Adipose tissue (tissue), 3 donors: Measurements from ENCODE around the gene HOMER3. TPM values are rescaled to one million over a fixed set of nuclear protein-coding genes. Genes with fewer than 3 reads are reported as not detected.
"Not testable (repeated sequence)": the region's sequence is repeated elsewhere in the genome, so short reads cannot be mapped to it uniquely, and the experiment has no call there.

Source experiments
- H3K27ac ChIP-seq: one replicate; pipeline ENCODE4 v1.5.1; 2013; ENCODE audit warnings: low read depth, low read length
- WGBS, 3 donors: extraction: QIAGEN DNeasy Blood & Tissue Kit; methylation state at CpG; one replicate each; pipeline ENCODE4 v1.1.7; 2013; 5-methylcytosine and 5-hydroxymethylcytosine counted together
- polyA plus RNA-seq, 3 donors: library from polyadenylated mRNA; stranded (reverse); fragments of 200-250 nt; gene quantifications; one replicate each; pipeline ENCODE4 v1.2.3, GENCODE V29; 2013
- donor health status: healthy with polysubstance abuse.
- donor health status: Bipolar disorder and iron deficiency.
- donor health status: healthy.

The HOMER3 gene
- polyA plus RNA-seq, 3 donors: 5.7 to 44.3 (median 16.3) TPM

GRCh38 chr19:18961767-18962620 lies 21.0 kb upstream of the HOMER3 start:
- H3K27ac ChIP-seq: no peak overlapping the region
- 21 to 26% (median 25%) methylated on average over 26 of the region's 26 CpGs for WGBS, 3 donors

DNA sequence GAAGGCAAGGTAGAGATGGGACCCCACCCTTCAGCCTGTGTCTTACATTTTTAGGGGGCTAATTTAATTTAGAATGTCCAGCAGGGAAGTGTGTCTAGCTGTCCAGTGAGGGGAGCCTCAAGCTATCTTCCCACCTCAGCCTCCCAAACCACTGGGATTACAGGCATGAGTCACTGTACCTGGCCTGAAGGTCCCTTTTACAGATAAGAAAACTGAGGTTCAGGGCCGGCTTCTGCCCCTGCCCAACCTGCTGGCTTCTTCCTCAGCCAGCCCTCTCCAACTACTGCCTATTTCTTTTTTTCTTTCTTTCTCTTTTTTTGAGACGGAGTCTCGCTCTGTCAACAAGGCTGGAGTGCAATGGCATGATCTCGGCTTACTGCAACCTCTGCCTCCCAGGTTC lies 19.4 kb upstream of the HOMER3 start:
- H3K27ac ChIP-seq: no peak overlapping the region
- WGBS, 3 donors: 86 to 91% (median 89%) methylated on average over 4 of the region's 4 CpGs

DNA sequence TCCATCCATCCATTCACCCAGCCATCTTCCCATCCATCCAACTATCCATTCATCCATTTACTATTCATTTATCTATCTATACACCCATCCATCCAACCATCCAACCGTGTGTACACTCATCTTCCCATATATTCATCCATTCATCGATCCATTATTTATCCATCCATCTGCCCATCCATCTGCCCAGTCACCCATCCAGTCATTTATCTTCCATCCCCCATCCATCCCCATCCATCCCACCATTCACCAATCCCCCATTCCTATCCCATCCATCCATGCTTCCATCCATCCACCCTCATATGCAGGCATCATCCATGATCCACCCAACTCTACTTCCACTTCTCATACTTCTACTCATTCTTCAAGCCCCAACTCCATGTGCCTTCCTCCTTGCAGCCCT lies 14.0 kb upstream of the HOMER3 start:
- H3K27ac ChIP-seq: no peak overlapping the region
- 95 to 98% (median 96%) methylated on average over 2 of the region's 2 CpGs for WGBS, 3 donors

GRCh38 chr19:18954094-18954493 lies 13.1 kb upstream of the HOMER3 start:
- H3K27ac ChIP-seq: no peak overlapping the region
- 81 to 93% (median 87%) methylated on average over 3 of the region's 3 CpGs for WGBS, 3 donors

DNA sequence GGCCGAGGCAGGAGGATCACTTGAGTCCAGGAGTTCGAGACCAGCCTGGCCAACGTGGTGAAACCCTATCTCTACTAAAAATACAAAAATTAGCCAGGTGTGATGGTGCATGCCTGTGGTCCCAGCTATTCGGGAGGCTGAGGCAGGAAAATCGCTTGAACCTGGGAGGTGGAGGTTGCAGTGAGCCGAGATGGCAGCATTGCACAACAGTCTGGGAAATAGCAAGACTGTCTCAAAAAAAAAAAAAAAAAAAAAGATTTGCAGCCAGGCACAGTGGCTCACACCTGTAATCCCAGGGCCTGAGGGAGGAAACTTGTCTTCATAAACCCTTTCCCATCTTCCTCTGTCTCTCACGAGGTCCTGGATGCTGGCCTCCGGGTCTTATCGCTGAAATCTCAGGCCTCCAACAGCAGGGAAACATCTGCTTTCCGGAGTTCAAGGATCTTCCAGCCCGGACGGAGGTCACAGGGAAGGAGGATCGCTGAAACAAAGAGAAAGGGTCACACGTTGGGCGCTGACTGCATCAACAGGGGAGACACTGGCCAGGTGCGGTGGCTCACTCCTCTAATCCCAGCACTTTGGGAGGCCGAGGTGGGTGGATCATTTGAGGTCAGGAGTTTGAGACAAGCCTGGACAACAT lies 11.5 kb upstream of the HOMER3 start:
- WGBS, 3 donors: 45 to 59% (median 46%) methylated on average over 17 of the region's 17 CpGs
- H3K27ac ChIP-seq: not testable (repeated sequence)

DNA sequence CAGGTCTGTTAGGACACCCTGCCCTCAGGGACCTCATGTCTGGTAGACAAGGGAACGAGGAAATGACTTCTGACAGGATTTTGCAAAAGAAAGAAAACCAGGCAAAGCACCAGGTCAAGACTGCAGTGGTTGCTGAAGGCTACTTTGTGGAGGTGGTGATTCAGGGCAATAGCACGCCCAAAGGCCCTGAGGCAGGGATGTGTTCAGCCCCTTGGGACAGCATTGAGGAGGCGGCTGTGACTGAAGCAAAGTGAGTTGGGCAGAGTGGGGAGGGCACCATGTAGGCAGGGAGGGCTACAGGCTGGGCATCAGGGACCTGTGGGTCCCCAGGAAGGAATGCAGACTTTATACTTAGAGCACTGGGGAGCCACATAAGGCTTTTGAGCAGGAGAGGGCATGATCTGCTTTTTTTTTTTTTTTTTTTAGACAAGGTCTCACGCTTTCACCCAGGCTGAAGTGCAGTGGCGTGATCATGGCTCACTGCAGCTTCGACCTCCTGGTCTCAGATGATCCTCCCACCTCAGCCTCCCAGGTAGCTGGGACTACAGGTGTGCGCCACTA lies 10.8 kb upstream of the HOMER3 start:
- no peak overlapping the region for H3K27ac ChIP-seq
- 85 to 87% (median 86%) methylated on average over 7 of the region's 7 CpGs for WGBS, 3 donors

GRCh38 chr19:18949858-18950257 lies 8.8 kb upstream of the HOMER3 start:
- 87 to 97% (median 93%) methylated on average over 3 of the region's 3 CpGs for WGBS, 3 donors

DNA sequence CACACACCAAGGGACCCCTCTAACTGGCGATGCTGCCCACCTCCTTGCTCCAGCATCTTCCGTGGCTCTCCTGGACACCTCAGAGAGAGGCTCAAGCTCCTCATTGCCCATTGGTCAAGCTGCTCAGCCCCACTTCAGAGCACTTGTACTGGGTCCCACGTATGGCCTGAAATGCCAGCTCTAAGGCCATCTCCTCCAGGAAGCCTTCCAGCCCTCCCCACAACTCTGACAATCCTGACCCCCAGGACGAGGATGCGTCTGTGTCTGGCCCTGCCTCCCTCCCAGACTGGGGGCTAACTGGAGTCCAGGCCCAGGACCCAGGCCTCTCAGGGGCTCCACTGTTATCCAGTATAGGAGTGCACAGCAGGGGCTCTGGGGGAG lies 7.9 kb upstream of the HOMER3 start:
- H3K27ac ChIP-seq: no peak overlapping the region
- 71 to 88% (median 88%) methylated on average over 5 of the region's 5 CpGs for WGBS, 3 donors

More at GRCh38 chr19:18949858-18950257, 8.8 kb upstream of the HOMER3 start:
- no peak overlapping the region for H3K27ac ChIP-seq

GRCh38 chr19:18948075-18948975 lies 7.3 kb upstream of the HOMER3 start:
- WGBS, 3 donors: 68 to 82% (median 79%) methylated on average over 13 to 15 of the region's 15 CpGs
- H3K27ac ChIP-seq: no peak overlapping the region

DNA sequence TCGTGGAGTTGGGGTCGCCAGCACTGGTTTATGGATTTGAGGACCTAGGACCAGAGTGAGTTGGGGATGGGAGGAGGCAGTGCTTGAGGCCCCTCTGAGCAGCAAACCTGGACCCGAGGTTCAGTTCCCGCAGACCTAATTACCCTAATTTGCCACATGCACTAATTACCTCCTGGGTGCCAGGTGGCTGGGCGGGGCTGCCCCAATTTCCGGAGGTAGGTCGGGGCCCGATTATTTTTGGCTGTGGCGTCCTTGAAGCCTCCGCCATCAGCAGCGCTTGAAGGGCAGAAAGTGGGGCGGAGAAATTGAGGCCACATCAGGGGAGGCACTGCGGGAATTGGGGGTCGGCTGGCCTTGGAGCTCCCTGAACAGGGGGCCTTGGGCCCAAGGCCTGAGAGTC lies 5.9 kb upstream of the HOMER3 start:
- H3K27ac ChIP-seq: no peak overlapping the region
- 66 to 87% (median 81%) methylated on average over 14 of the region's 14 CpGs for WGBS, 3 donors

- no peak overlapping the region for H3K27ac ChIP-seq
These were observed 5.3 kb upstream of the HOMER3 start for GRCh38 chr19:18946335-18946734.

GRCh38 chr19:18945297-18945696 lies 4.3 kb upstream of the HOMER3 start:
- H3K27ac ChIP-seq: no peak overlapping the region
- 76 to 90% (median 88%) methylated on average over 9 of the region's 9 CpGs for WGBS, 3 donors

GRCh38 chr19:18943465-18943864 lies 2.4 kb upstream of the HOMER3 start:
- no peak overlapping the region for H3K27ac ChIP-seq
- WGBS, 3 donors: 73 to 88% (median 88%) methylated on average over 4 of the region's 4 CpGs

- WGBS, 3 donors: 83 to 93% (median 91%) methylated on average over 6 of the region's 6 CpGs
- H3K27ac ChIP-seq: no peak overlapping the region
These were observed 1.7 kb upstream of the HOMER3 start for GRCh38 chr19:18942692-18943091.

DNA sequence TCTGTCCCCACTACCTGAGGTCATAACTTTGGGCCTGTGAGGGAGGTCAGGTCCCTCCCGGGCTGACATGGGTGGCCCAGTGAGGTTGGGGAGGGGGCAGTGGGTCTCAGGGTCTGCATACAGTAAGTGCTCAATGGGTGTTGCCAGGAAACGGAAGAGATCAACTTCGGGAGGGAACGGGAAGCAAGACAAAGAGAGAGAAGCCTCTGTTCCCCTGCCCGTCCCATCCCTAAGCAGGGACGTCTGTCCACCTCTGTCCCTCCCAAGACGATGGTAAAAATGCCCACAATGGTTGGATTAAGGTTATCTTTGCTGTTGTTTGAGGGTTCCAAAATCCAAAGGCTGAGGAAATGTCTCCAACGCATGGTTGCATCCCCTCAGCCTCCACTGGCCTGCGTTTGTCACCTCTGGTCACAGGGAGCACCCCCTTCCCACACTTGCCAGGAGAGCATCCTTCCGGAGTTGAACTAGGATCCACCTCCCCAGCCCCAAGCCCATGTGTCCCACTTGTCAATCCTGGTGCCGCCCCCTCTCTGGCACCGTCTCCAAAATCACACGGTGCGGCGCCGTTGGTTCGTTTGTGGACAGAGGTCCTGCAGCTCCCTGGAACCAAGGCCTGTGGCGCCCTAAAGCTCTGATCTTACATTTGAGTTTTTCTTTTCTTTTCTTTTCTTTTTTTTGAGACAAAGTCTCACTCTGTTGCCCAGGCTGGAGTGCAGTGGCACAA lies 774 bp upstream of the HOMER3 start:
- no peak overlapping the region for H3K27ac ChIP-seq
- 58 to 70% (median 63%) methylated on average over 18 of the region's 18 CpGs for WGBS, 3 donors

DNA sequence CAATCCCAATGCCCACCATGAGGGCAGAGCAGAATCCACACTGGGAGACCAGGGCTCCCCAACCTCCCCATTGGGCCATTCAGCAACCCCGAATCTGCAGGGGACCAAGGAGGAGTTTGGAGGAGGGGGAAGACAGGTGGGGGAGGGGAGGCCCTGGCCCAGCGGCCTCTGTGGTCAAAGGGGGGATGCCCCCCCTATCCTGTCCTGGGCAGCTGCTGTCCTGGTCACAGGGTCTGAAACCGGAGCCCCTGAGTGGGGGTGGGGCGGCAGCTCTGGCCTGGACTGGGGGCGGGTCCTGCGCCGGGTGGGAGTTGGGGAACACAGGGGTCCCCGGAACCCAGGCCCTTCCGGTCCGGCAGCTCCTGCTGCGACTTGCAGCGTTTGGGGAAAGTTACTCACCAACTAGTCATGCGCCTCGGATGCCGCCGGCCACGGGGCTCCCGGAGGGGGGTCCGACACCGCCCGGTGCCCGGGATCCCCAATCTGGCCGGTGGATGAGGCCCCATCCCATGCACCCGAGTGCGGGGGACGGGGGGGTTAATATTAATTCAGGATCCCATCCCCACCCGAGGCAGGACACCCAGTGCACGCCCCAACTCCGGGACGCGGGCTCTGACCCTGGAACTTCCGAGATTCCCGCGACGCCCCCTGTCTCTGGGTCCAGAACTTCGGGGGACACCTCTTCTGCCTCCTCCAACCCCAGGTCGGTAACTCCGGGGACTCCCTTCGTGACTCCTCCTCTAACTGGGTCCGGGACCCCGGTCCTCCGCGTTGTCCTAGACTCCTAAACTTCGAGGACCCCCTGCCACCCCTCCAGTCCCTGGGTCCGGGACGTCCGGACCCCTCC lies 872 bp downstream of the HOMER3 start:
- 1 to 4% (median 2%) methylated on average over 42 to 47 of the region's 47 CpGs for WGBS, 3 donors
- H3K27ac ChIP-seq: no peak overlapping the region

DNA sequence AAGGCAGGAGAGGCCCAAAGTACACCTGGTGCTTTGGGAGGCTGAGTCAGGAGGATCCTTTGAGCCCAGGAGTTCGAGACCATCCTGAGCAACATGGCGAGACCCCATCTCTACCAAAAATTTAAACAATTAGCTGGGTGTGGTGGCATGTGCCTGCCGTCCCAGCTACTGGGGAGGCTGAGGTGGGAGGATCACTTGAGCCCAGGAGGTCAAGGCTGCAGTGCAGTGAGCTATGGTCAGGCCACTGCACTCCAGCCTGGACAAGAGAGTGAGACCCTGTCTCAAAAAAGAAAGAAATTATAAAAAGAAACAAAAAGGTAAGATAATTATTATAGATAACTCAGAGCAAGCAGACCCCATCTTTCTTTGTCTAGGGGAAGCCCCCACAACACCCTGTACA lies 1.9 kb downstream of the HOMER3 start:
- WGBS, 3 donors: 91 to 98% (median 94%) methylated on average over 3 of the region's 3 CpGs
- H3K27ac ChIP-seq: no peak overlapping the region
